Measurements from ENCODE around the gene SLFN13. TPM values are rescaled to one million over a fixed set of nuclear protein-coding genes. Genes with fewer than 3 reads are reported as not detected.

The SLFN13 gene
- polyA plus RNA-seq, 1 of the 3 experiments (the other 2 are of a cell fraction), result under 0.01 TPM

GRCh38 chr17:35448899-35449227 is 297 bp upstream of the SLFN13 start:
- ChIA-PET CTCF (no interaction called here), POLR2A (no interaction called here)

GRCh38 chr17:35447499-35447898 is 1.1 kb downstream of the SLFN13 start:
- 16% methylated on average over 3 of the region's 3 CpGs for WGBS (ENCODE audit: low lambda C conversion rate)
- Histone ChIP-seq H3K9me3 (no peaks in the 10 kb centered on the region), H3K4me2 (no peak overlapping the region), H4K20me1 (ENCODE audit: insufficient read depth) (no peaks in the 10 kb centered on the region), H3K9ac (no peak overlapping the region), H2AFZ (ENCODE audit: low read depth) (no peak overlapping the region), H3K4me1 (ENCODE audit: control insufficient read depth in 1 of 2, insufficient read depth in 2 of 2, low read depth in 1 of 2, low read length in 1 of 2) (no peaks in the 10 kb centered on the region), H3K4me3 (ENCODE audit: low read depth in 2 of 2, low read length in 1 of 2) (no peak overlapping the region), H3K27me3 (ENCODE audit: insufficient read depth) (peaks cover 76% of the 10 kb centered on the region), H3K27ac (ENCODE audit: low read depth in 2 of 2, low read length in 1 of 2) (no peak overlapping the region), H3F3A (replicated peaks; ENCODE audit: insufficient read depth) (no peaks in the 10 kb centered on the region), H3K9me2 (no peaks in the 10 kb centered on the region), H3K79me2 (ENCODE audit: insufficient read depth) (no peaks in the 10 kb centered on the region), H3K36me3 (replicated peaks in 1 of 2; ENCODE audit: control insufficient read depth in 1 of 2, insufficient read depth in 2 of 2, low read length in 1 of 2) (no peaks in the 10 kb centered on the region)
- ChIA-PET POLR2A (no interaction called here), CTCF (no interaction called here)
- DNase-seq, result no peak
- TF ChIP-seq IRF3 (IDR thresholded peaks at IDR 0.05; ENCODE audit: low read depth, low read length), result no peak
- TF ChIP-seq TEAD4 (IDR thresholded peaks at IDR 0.05; ENCODE audit: borderline replicate concordance, insufficient read depth), result no peak
- TF ChIP-seq CTCF (IDR thresholded peaks at IDR 0.05), result no peak
- TF ChIP-seq CHD2 (IDR thresholded peaks at IDR 0.05; ENCODE audit: low read length, partially characterized antibody), result no peak
- no peak for TF ChIP-seq ELF1 (IDR thresholded peaks at IDR 0.05)
- TF ChIP-seq YY1 (IDR thresholded peaks at IDR 0.05; ENCODE audit: low read depth), result no peak
- TF ChIP-seq MAX (IDR thresholded peaks at IDR 0.05; ENCODE audit: low read depth), result no peak
- no peak for TF ChIP-seq RFX5 (IDR thresholded peaks at IDR 0.05; ENCODE audit: low read length)
- no peak for TF ChIP-seq RCOR1 (IDR thresholded peaks at IDR 0.05; ENCODE audit: low read length)
- no peak for TF ChIP-seq PBX3 (IDR thresholded peaks at IDR 0.05)
- no peak for TF ChIP-seq USF2 (IDR thresholded peaks at IDR 0.05; ENCODE audit: borderline replicate concordance, low read depth, low read length)
- no peak for TF ChIP-seq TCF12 (IDR thresholded peaks at IDR 0.05)
- no peak for TF ChIP-seq POLR2AphosphoS5 (IDR thresholded peaks at IDR 0.05; ENCODE audit: low read depth, low read length)
- no peak for TF ChIP-seq SMC3 (IDR thresholded peaks at IDR 0.05; ENCODE audit: low read depth, low read length)
- TF ChIP-seq RAD21 (IDR thresholded peaks at IDR 0.05; ENCODE audit: low read length), result no peak
- TF ChIP-seq FOSL2 (IDR thresholded peaks at IDR 0.05; ENCODE audit: borderline replicate concordance, low read depth), result no peak

More at GRCh38 chr17:35448899-35449227, 297 bp upstream of the SLFN13 start:
- peak overlapping the region; percentile 78; the same call in 1 of the 2 replicates for H3K4me2 ChIP-seq
- H3K4me1 ChIP-seq (ENCODE audit: control insufficient read depth in 1 of 2, insufficient read depth in 2 of 2, low read depth in 1 of 2, low read length in 1 of 2), result no peaks in the 10 kb centered on the region
- H3K4me3 ChIP-seq (ENCODE audit: low read depth in 2 of 2, low read length in 1 of 2), result no peak overlapping the region
- H3K9ac ChIP-seq, result no peak overlapping the region
- no peaks in the 10 kb centered on the region for H4K20me1 ChIP-seq (ENCODE audit: insufficient read depth)
- no peaks in the 10 kb centered on the region for H3F3A ChIP-seq (replicated peaks; ENCODE audit: insufficient read depth)
- no peaks in the 10 kb centered on the region for H3K9me2 ChIP-seq
- peaks cover 87% of the 10 kb centered on the region for H3K27me3 ChIP-seq (ENCODE audit: insufficient read depth)
- H2AFZ ChIP-seq (ENCODE audit: low read depth), result peak overlapping the region; percentile 63; the same call in 1 of the 2 replicates
- no peaks in the 10 kb centered on the region for H3K36me3 ChIP-seq (replicated peaks in 1 of 2; ENCODE audit: control insufficient read depth in 1 of 2, insufficient read depth in 2 of 2, low read length in 1 of 2)
- no peaks in the 10 kb centered on the region for H3K9me3 ChIP-seq
- no peak overlapping the region for H3K27ac ChIP-seq (ENCODE audit: low read depth in 2 of 2, low read length in 1 of 2)
- H3K79me2 ChIP-seq (ENCODE audit: insufficient read depth), result no peaks in the 10 kb centered on the region
- no peak for DNase-seq
- TF ChIP-seq FOXJ3 (CRISPR knock-in tag; IDR thresholded peaks at IDR 0.05), result no peak
- TF ChIP-seq USF2 (IDR thresholded peaks at IDR 0.05; ENCODE audit: borderline replicate concordance, low read depth, low read length), result no peak
- no peak for TF ChIP-seq NRF1 (IDR thresholded peaks at IDR 0.05; ENCODE audit: low read depth, low read length)
- TF ChIP-seq NFIC (IDR thresholded peaks at IDR 0.05; ENCODE audit: borderline replicate concordance), result no peak
- 27% methylated on average over 8 of the region's 16 CpGs for WGBS (ENCODE audit: low lambda C conversion rate)

All from SK-N-SH (cell line).